ENCODE data around the gene RNF125. TPM values are rescaled to one million over a fixed set of nuclear protein-coding genes. Genes with fewer than 3 reads are reported as not detected.

Gene RNF125
- total and polyA plus RNA-seq, 9 of the 15 experiments (the other 6 are each of a cell fraction or from before 2014, with no cell fraction given): 0.01 to 0.29 (median 0.07) TPM; not detected in 1

GRCh38 chr18:32091724-32092421 is 73.2 kb downstream of the RNF125 start, which contains the start of gene RNF138 (continued):
- no peak for TF ChIP-seq KLF10 (CRISPR knock-in tag; IDR thresholded peaks at IDR 0.05)
- no peak for TF ChIP-seq ZNF77 (CRISPR knock-in tag; IDR thresholded peaks at IDR 0.05)
- TF ChIP-seq FOS (IDR thresholded peaks at IDR 0.05; ENCODE audit: extremely low read depth, insufficient read length): no peak
- TF ChIP-seq CBFA2T3 (IDR thresholded peaks at IDR 0.05): peak; percentile 64
- TF ChIP-seq, protein P1, sequence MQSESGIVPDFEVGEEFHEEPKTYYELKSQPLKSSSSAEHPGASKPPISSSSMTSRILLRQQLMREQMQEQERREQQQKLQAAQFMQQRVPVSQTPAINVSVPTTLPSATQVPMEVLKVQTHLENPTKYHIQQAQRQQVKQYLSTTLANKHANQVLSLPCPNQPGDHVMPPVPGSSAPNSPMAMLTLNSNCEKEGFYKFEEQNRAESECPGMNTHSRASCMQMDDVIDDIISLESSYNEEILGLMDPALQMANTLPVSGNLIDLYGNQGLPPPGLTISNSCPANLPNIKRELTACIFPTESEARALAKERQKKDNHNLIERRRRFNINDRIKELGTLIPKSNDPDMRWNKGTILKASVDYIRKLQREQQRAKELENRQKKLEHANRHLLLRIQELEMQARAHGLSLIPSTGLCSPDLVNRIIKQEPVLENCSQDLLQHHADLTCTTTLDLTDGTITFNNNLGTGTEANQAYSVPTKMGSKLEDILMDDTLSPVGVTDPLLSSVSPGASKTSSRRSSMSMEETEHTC (IDR thresholded peaks at IDR 0.05): no peak
- no peak for TF ChIP-seq ZNF764 (CRISPR knock-in tag; IDR thresholded peaks at IDR 0.05; ENCODE audit: low read depth)
- no peak for TF ChIP-seq ZNF398 (CRISPR knock-in tag; IDR thresholded peaks at IDR 0.05)
- no peak for TF ChIP-seq ZNF586 (CRISPR knock-in tag; conservative IDR thresholded peaks at IDR 0.05)
- TF ChIP-seq RUNX1 (IDR thresholded peaks at IDR 0.05; ENCODE audit: low read depth): no peak
- TF ChIP-seq XRCC5 (IDR thresholded peaks at IDR 0.05; ENCODE audit: low read depth, low read length): no peak; the same call in 1 of the 2 replicates
- no peak for TF ChIP-seq HEY1 (CRISPR knock-in tag; IDR thresholded peaks at IDR 0.05; ENCODE audit: borderline replicate concordance)
- no peak for TF ChIP-seq ZZZ3 (IDR thresholded peaks at IDR 0.05)
- TF ChIP-seq, protein P2, sequence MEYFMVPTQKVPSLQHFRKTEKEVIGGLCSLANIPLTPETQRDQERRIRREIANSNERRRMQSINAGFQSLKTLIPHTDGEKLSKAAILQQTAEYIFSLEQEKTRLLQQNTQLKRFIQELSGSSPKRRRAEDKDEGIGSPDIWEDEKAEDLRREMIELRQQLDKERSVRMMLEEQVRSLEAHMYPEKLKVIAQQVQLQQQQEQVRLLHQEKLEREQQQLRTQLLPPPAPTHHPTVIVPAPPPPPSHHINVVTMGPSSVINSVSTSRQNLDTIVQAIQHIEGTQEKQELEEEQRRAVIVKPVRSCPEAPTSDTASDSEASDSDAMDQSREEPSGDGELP (CRISPR knock-in tag; IDR thresholded peaks at IDR 0.05; ENCODE audit: borderline replicate concordance): peak; percentile 78
- TF ChIP-seq SNIP1 (IDR thresholded peaks at IDR 0.05; ENCODE audit: low read depth): no peak
- TF ChIP-seq BHLHE40 (IDR thresholded peaks at IDR 0.05; ENCODE audit: low read length): no peak; the same call in 1 of the 2 replicates
- TF ChIP-seq, protein P3, sequence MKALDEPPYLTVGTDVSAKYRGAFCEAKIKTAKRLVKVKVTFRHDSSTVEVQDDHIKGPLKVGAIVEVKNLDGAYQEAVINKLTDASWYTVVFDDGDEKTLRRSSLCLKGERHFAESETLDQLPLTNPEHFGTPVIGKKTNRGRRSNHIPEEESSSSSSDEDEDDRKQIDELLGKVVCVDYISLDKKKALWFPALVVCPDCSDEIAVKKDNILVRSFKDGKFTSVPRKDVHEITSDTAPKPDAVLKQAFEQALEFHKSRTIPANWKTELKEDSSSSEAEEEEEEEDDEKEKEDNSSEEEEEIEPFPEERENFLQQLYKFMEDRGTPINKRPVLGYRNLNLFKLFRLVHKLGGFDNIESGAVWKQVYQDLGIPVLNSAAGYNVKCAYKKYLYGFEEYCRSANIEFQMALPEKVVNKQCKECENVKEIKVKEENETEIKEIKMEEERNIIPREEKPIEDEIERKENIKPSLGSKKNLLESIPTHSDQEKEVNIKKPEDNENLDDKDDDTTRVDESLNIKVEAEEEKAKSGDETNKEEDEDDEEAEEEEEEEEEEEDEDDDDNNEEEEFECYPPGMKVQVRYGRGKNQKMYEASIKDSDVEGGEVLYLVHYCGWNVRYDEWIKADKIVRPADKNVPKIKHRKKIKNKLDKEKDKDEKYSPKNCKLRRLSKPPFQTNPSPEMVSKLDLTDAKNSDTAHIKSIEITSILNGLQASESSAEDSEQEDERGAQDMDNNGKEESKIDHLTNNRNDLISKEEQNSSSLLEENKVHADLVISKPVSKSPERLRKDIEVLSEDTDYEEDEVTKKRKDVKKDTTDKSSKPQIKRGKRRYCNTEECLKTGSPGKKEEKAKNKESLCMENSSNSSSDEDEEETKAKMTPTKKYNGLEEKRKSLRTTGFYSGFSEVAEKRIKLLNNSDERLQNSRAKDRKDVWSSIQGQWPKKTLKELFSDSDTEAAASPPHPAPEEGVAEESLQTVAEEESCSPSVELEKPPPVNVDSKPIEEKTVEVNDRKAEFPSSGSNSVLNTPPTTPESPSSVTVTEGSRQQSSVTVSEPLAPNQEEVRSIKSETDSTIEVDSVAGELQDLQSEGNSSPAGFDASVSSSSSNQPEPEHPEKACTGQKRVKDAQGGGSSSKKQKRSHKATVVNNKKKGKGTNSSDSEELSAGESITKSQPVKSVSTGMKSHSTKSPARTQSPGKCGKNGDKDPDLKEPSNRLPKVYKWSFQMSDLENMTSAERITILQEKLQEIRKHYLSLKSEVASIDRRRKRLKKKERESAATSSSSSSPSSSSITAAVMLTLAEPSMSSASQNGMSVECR (CRISPR knock-in tag; IDR thresholded peaks at IDR 0.05): no peak; the same call in 1 of the 2 replicates
- no peak for TF ChIP-seq NELFE (IDR thresholded peaks at IDR 0.05; ENCODE audit: insufficient read depth, insufficient read length)
- no peak for TF ChIP-seq NR1H2 (CRISPR knock-in tag; IDR thresholded peaks at IDR 0.05)
- TF ChIP-seq PHF20 (IDR thresholded peaks at IDR 0.05; ENCODE audit: partially characterized antibody): peak; percentile 96
- TF ChIP-seq STAT5B (CRISPR knock-in tag; IDR thresholded peaks at IDR 0.05): no peak
- peak; percentile 68; the same call in 1 of the 2 replicates for TF ChIP-seq RB1 (IDR thresholded peaks at IDR 0.05; ENCODE audit: low read depth)
